ENCODE results near the gene TUBD1.

TUBD1 gene

GRCh38 chr17:59827721-59828477 is 64.8 kb downstream of the TUBD1 start:
- H3K9ac ChIP-seq (ENCODE audit: low read depth in 1 of 2, low read length in 2 of 2): peak overlapping the region; percentile 29 to 80
- H3K4me3 ChIP-seq (ENCODE audit: low read length in 2 of 2): peak overlapping the region in 1 of 2 donors; percentile 14
- H3K9me3 ChIP-seq (ENCODE audit: control insufficient read depth in 2 of 2, low read length in 2 of 2): no peaks in the 10 kb centered on the region
- H3K27ac ChIP-seq (ENCODE audit: low read depth in 2 of 2, low read length in 2 of 2): peak overlapping the region; percentile 85 to 88
- peaks cover under 1 to 2% of the 10 kb centered on the region in 2 donors for H3K36me3 ChIP-seq (ENCODE audit: control insufficient read depth in 2 of 2, insufficient read depth in 2 of 2, low read length in 2 of 2)
- no peaks in the 10 kb centered on the region for H3K27me3 ChIP-seq (ENCODE audit: control insufficient read depth in 2 of 2, insufficient read depth in 2 of 2, low read length in 2 of 2)
- H3K4me1 ChIP-seq (ENCODE audit: control insufficient read depth in 2 of 2, insufficient read depth in 2 of 2, low read length in 2 of 2): peaks cover 34 to 38% of the 10 kb centered on the region in 2 donors

GRCh38 chr17:59826706-59827453 is 65.9 kb downstream of the TUBD1 start:
- Histone ChIP-seq H3K4me3 (ENCODE audit: low read length in 2 of 2) (no peak overlapping the region), H3K27ac (ENCODE audit: low read depth in 2 of 2, low read length in 2 of 2) (peak overlapping the region; percentile 85 to 88), H3K27me3 (ENCODE audit: control insufficient read depth in 2 of 2, insufficient read depth in 2 of 2, low read length in 2 of 2) (no peaks in the 10 kb centered on the region), H3K4me1 (ENCODE audit: control insufficient read depth in 2 of 2, insufficient read depth in 2 of 2, low read length in 2 of 2) (peaks cover 34 to 38% of the 10 kb centered on the region in 2 donors), H3K9ac (ENCODE audit: low read depth in 1 of 2, low read length in 2 of 2) (no peak overlapping the region), H3K36me3 (ENCODE audit: control insufficient read depth in 2 of 2, insufficient read depth in 2 of 2, low read length in 2 of 2) (peaks cover 3 to 4% of the 10 kb centered on the region in 2 donors), H3K9me3 (ENCODE audit: control insufficient read depth in 2 of 2, low read length in 2 of 2) (no peaks in the 10 kb centered on the region)

GRCh38 chr17:59825533-59826322 is 67.0 kb downstream of the TUBD1 start:
- peaks cover 28 to 30% of the 10 kb centered on the region in 2 donors for H3K4me1 ChIP-seq (ENCODE audit: control insufficient read depth in 2 of 2, insufficient read depth in 2 of 2, low read length in 2 of 2)
- no peak overlapping the region for H3K4me3 ChIP-seq (ENCODE audit: low read length in 2 of 2)
- peak overlapping the region; percentile 53 to 72 for H3K27ac ChIP-seq (ENCODE audit: low read depth in 2 of 2, low read length in 2 of 2)

GRCh38 chr17:59815965-59816364 is 76.8 kb downstream of the TUBD1 start:
- no peaks in the 10 kb centered on the region for H3K27me3 ChIP-seq (ENCODE audit: control insufficient read depth in 2 of 2, insufficient read depth in 2 of 2, low read length in 2 of 2)
- no peak overlapping the region for H3K27ac ChIP-seq (ENCODE audit: low read depth in 2 of 2, low read length in 2 of 2)
- no peak overlapping the region for H3K9ac ChIP-seq (ENCODE audit: low read depth in 1 of 2, low read length in 2 of 2)
- H3K4me1 ChIP-seq (ENCODE audit: control insufficient read depth in 2 of 2, insufficient read depth in 2 of 2, low read length in 2 of 2): no peaks in the 10 kb centered on the region
- H3K36me3 ChIP-seq (ENCODE audit: control insufficient read depth in 2 of 2, insufficient read depth in 2 of 2, low read length in 2 of 2): peaks cover 13 to 20% of the 10 kb centered on the region in 2 donors
- H3K4me3 ChIP-seq (ENCODE audit: low read length in 2 of 2): no peak overlapping the region
- no peaks in the 10 kb centered on the region for H3K9me3 ChIP-seq (ENCODE audit: control insufficient read depth in 2 of 2, low read length in 2 of 2)

More at GRCh38 chr17:59825533-59826322, 67.0 kb downstream of the TUBD1 start:
- Histone ChIP-seq H3K9ac (ENCODE audit: low read depth in 1 of 2, low read length in 2 of 2) (no peak overlapping the region), H3K9me3 (ENCODE audit: control insufficient read depth in 2 of 2, low read length in 2 of 2) (no peaks in the 10 kb centered on the region), H3K27me3 (ENCODE audit: control insufficient read depth in 2 of 2, insufficient read depth in 2 of 2, low read length in 2 of 2) (no peaks in the 10 kb centered on the region), H3K36me3 (ENCODE audit: control insufficient read depth in 2 of 2, insufficient read depth in 2 of 2, low read length in 2 of 2) (peaks cover 3 to 4% of the 10 kb centered on the region in 2 donors)

- H3K9me3 ChIP-seq (ENCODE audit: control insufficient read depth in 2 of 2, low read length in 2 of 2): no peaks in the 10 kb centered on the region
- peaks cover 7 to 20% of the 10 kb centered on the region in 2 donors for H3K36me3 ChIP-seq (ENCODE audit: control insufficient read depth in 2 of 2, insufficient read depth in 2 of 2, low read length in 2 of 2)
- H3K4me3 ChIP-seq (ENCODE audit: low read length in 2 of 2): no peak overlapping the region
- H3K9ac ChIP-seq (ENCODE audit: low read depth in 1 of 2, low read length in 2 of 2): no peak overlapping the region
- no peaks in the 10 kb centered on the region for H3K27me3 ChIP-seq (ENCODE audit: control insufficient read depth in 2 of 2, insufficient read depth in 2 of 2, low read length in 2 of 2)
- H3K27ac ChIP-seq (ENCODE audit: low read depth in 2 of 2, low read length in 2 of 2): peak overlapping the region in 1 of 2 donors; percentile 56
- H3K4me1 ChIP-seq (ENCODE audit: control insufficient read depth in 2 of 2, insufficient read depth in 2 of 2, low read length in 2 of 2): no peaks in the 10 kb centered on the region
Observed at GRCh38 chr17:59814685-59815084, 78.1 kb downstream of the TUBD1 start.

GRCh38 chr17:59814276-59814675 is 78.5 kb downstream of the TUBD1 start:
- Histone ChIP-seq H3K36me3 (ENCODE audit: control insufficient read depth in 2 of 2, insufficient read depth in 2 of 2, low read length in 2 of 2) (peaks cover 7 to 19% of the 10 kb centered on the region in 2 donors), H3K9ac (ENCODE audit: low read depth in 1 of 2, low read length in 2 of 2) (no peak overlapping the region), H3K27ac (ENCODE audit: low read depth in 2 of 2, low read length in 2 of 2) (peak overlapping the region in 1 of 2 donors; percentile 56), H3K4me1 (ENCODE audit: control insufficient read depth in 2 of 2, insufficient read depth in 2 of 2, low read length in 2 of 2) (no peaks in the 10 kb centered on the region), H3K9me3 (ENCODE audit: control insufficient read depth in 2 of 2, low read length in 2 of 2) (no peaks in the 10 kb centered on the region), H3K27me3 (ENCODE audit: control insufficient read depth in 2 of 2, insufficient read depth in 2 of 2, low read length in 2 of 2) (no peaks in the 10 kb centered on the region), H3K4me3 (ENCODE audit: low read length in 2 of 2) (no peak overlapping the region)

GRCh38 chr17:59812139-59812538 is 80.6 kb downstream of the TUBD1 start:
- H3K36me3 ChIP-seq (ENCODE audit: control insufficient read depth in 2 of 2, insufficient read depth in 2 of 2, low read length in 2 of 2): peaks cover 7 to 17% of the 10 kb centered on the region in 2 donors
- no peak overlapping the region for H3K27ac ChIP-seq (ENCODE audit: low read depth in 2 of 2, low read length in 2 of 2)

GRCh38 chr17:59811209-59811608 is 81.5 kb downstream of the TUBD1 start:
- H3K4me1 ChIP-seq (ENCODE audit: control insufficient read depth in 2 of 2, insufficient read depth in 2 of 2, low read length in 2 of 2): no peaks in the 10 kb centered on the region
- H3K9ac ChIP-seq (ENCODE audit: low read depth in 1 of 2, low read length in 2 of 2): no peak overlapping the region
- no peaks in the 10 kb centered on the region for H3K9me3 ChIP-seq (ENCODE audit: control insufficient read depth in 2 of 2, low read length in 2 of 2)
- no peak overlapping the region for H3K27ac ChIP-seq (ENCODE audit: low read depth in 2 of 2, low read length in 2 of 2)
- H3K27me3 ChIP-seq (ENCODE audit: control insufficient read depth in 2 of 2, insufficient read depth in 2 of 2, low read length in 2 of 2): no peaks in the 10 kb centered on the region
- no peak overlapping the region for H3K4me3 ChIP-seq (ENCODE audit: low read length in 2 of 2)
- peaks cover 7 to 17% of the 10 kb centered on the region in 2 donors for H3K36me3 ChIP-seq (ENCODE audit: control insufficient read depth in 2 of 2, insufficient read depth in 2 of 2, low read length in 2 of 2)

More at GRCh38 chr17:59812139-59812538, 80.6 kb downstream of the TUBD1 start:
- Histone ChIP-seq H3K9me3 (ENCODE audit: control insufficient read depth in 2 of 2, low read length in 2 of 2) (no peaks in the 10 kb centered on the region), H3K27me3 (ENCODE audit: control insufficient read depth in 2 of 2, insufficient read depth in 2 of 2, low read length in 2 of 2) (no peaks in the 10 kb centered on the region), H3K9ac (ENCODE audit: low read depth in 1 of 2, low read length in 2 of 2) (no peak overlapping the region), H3K4me3 (ENCODE audit: low read length in 2 of 2) (no peak overlapping the region), H3K4me1 (ENCODE audit: control insufficient read depth in 2 of 2, insufficient read depth in 2 of 2, low read length in 2 of 2) (no peaks in the 10 kb centered on the region)

- no peak overlapping the region for H3K9ac ChIP-seq (ENCODE audit: low read depth in 1 of 2, low read length in 2 of 2)
- no peak overlapping the region for H3K4me3 ChIP-seq (ENCODE audit: low read length in 2 of 2)
- no peaks in the 10 kb centered on the region for H3K4me1 ChIP-seq (ENCODE audit: control insufficient read depth in 2 of 2, insufficient read depth in 2 of 2, low read length in 2 of 2)
- H3K9me3 ChIP-seq (ENCODE audit: control insufficient read depth in 2 of 2, low read length in 2 of 2): no peaks in the 10 kb centered on the region
- H3K27ac ChIP-seq (ENCODE audit: low read depth in 2 of 2, low read length in 2 of 2): no peak overlapping the region
- H3K27me3 ChIP-seq (ENCODE audit: control insufficient read depth in 2 of 2, insufficient read depth in 2 of 2, low read length in 2 of 2): no peaks in the 10 kb centered on the region
- peaks cover 7 to 17% of the 10 kb centered on the region in 2 donors for H3K36me3 ChIP-seq (ENCODE audit: control insufficient read depth in 2 of 2, insufficient read depth in 2 of 2, low read length in 2 of 2)
Observed at GRCh38 chr17:59810894-59811153, 81.9 kb downstream of the TUBD1 start.

Data from mucosa of rectum (tissue), 2 donors.